ENCODE data around the gene DDB1. TPM values are rescaled to one million over a fixed set of nuclear protein-coding genes. Genes with fewer than 3 reads are reported as not detected.
"Not testable (repeated sequence)": the region's sequence is repeated elsewhere in the genome, so short reads cannot be mapped to it uniquely, and the experiment has no call there.

Gene DDB1
- polyA plus RNA-seq, 3 donors = 222 to 233 (median 226) TPM

DNA sequence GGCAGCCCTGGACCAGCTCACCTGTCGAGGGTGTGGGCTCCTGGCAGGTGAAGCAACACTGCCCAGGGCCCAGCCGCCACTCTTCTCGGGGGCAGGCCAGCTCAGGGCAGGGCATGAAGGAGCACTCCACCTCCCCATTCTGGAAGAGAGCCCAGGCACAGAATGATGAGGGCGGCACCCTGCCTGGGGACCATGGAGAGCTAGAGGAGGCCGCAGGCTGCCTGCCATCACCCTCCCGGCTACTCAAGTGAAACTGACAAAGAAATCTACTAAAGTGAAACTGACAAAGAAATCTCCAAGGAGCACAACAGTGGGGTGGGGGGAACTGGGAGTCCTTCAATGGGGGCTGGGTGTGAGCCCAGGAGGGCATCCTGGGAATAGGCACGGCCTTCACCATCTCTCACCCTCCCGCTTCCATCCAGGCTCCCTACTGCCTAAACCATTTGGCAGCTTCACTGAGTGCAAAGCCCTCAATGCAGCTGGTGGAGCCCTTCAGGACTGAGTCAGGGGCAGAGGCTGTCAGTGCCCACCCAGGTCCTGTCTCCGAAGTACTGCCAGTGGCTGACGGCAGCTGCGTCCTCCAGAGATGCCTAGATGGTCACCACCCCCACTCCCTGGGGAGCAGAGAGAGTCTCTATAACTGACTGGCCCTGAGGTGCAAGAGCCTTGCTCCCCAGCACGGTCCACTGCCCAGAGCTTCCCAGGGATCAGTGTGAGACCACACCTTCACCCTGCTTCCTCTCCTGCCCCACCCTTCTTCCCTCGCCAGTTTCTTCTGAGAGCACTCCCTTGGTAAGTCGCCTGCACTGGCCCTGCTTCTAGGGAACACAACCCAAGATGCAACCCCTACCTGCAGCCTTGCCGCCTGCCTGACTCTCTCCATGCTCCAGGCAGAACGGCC lies 59.5 kb downstream of the DDB1 start:
- no peak for DNase-seq

DNA sequence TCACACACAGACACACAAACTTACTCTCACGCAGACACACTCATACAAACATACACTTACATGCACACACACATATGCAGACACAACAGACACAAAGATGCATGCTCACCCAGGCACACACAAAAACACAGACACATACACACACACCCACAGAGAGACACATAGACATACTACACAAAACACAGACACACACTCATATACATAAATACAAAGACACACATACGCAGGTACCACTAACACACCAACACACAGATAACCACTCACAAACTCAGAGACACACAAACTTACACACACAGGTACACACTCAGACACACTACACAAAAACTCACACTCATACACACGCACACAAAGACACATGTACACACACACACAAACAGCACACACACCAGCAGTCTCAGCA lies 60.2 kb downstream of the DDB1 start:
- no peak for DNase-seq

DNA sequence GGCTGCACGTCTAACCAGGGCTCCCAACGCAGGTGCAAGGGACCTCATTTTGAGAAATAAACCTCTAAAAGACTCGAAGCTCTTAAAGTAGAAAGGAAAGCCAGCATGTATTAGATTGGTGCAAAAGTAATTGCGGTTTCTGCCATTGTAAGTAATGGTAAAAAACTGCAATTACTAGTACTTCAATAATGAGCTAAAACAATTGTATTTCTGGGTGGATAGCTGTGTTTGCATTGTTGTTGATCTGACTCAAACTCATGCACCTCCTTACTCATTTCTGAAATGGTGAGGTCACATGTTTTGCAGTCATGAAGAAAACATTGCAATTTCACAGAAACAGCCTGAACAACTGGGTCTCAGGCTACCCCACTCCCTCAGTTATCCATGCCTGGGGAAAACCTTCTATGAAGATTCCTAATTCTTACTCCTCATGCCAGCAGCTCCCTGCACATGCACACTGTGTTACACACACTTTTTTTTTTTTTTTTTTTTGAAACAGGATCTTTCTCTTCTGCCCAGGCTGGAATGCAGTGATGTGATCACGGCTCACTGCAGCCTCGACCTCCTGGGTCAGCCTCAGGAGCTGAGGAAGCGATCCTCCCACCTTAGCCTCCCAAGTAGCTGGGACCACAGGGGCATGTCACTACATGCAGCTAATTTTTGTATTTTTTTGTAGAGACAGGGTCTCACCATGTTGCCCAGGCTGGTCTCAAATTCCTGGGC lies 62.4 kb downstream of the DDB1 start:
- DNase-seq = no peak

DNA sequence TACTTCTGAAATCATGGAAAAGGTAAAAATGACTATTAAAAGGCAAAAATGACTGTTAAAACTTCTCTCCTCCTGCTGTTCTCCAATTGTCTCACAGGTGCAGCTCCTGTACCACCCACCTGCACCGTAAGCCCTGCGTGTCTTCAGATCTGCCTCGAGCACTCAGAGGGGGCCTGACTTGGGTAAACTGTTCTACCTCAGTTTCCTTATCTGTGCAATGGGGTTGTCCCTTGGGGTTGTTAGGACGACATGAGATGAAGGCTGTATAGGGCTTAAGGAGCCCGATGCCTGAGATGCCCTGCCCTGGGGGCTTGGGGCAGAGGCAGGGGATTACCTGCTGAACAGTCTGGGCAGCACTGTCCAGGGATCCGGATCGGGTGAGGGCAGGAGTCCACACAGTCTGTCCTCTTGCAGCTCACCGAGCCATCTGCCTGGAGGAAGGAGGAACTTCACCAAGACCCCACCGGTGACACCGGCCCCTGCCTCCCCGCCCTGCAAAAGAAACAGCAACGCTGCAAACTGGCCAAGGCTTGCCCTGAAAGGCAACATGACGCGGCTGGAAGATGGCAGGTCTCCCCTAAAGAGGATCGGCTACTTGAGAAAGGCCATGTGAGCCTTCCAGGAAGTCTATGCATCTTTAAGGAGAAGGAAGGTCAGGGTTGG lies 64.2 kb downstream of the DDB1 start:
- DNase-seq = no peak

DNA sequence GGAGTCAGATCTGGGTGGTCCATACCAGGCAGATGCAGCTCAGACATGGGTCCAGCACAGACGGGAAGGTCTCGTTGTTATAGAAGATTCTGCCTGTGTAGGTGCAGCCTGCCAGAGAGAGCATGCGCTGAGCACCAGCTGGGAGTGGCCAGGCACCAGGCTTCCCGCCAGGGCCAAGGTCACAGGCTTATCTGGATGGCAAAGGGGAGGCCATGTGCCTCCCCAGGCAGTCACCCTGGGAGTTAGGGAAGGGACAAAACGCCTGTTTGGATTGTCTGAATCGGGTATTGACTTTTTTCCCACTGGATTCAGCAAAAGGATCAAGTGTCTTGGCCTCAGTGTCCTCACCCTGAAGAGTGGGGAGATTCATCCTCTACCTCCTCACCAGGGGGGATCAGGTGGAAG lies 65.5 kb downstream of the DDB1 start:
- DNase-seq = no peak

DNA sequence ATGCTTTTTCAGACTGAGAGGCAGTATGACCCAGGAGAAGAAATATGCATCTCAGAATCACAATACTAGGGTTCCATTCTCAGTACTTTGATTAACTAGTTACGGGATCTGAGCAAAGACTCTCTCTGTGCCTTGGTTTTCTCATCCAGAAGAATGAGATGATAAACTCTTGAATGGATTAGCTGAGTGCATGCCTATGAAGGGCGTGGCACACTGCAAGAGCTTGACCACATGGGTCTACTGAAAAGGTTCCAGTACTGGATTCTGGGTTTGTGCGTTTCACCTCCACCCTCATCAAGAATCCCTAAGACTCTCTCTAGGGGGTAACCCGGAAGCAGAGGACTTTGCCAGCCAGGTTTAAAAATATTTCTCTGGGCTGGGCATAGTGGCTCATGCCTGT lies 66.3 kb downstream of the DDB1 start:
- no peak for DNase-seq

DNA sequence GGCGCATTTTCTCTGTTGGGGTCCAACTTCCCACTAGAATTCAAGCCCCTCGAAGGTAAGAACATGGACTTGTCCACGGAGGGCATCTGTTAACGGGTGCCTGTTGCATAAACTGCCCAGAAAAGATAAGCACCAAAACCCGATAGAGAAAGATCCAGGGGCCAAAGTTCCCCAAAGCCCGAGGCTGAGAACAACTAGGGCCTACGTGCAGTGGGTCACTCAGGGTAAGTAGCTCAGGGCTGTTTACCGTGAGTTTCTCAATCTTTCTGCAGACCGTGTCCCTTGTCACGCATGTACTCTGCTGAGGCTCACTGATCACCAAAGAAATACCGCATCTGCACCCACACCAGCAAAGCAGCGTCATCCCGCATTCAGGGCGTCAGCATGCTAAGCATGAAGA lies 67.5 kb downstream of the DDB1 start:
- no peak for DNase-seq

DNA sequence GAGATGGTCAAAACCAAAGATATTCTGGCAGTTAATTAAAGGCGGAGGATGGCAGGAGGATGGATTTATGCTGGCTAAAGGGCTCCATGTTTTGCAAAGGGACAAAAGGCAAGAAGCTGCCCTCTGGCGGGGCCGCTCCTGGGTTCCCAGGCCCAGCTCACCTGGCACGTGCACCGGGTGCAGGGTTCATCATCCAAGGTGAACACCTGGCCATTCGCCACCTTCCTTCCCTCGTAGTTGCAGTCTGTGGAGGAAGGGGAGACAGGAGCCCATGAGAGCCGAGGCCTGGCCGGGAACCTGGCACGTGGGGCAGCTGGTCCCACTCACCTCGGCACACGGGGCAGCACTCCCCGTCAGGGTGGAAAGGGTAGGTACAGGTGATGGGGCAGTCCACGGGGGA lies 68.1 kb downstream of the DDB1 start:
- no peak for DNase-seq

DNA sequence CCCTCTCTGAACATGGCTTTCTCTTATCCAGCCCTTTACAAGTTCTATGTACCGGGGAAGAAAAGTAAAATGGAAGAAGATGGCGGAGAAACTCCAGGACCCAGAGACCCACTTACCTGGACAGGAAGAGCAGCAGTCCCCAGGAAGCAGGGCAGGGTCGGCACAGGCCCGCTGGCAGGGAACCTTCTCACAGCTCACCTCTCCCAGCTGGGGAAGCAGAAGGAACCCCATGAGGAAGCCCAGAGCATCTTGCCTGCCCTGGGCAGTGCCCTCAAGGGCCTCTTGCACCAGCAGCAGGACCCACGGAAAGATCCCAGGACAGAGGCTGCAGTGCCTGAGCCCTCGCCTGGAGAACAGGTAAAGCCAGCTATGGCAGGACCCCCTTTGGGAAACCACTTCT lies 68.5 kb downstream of the DDB1 start:
- no peak for DNase-seq

DNA sequence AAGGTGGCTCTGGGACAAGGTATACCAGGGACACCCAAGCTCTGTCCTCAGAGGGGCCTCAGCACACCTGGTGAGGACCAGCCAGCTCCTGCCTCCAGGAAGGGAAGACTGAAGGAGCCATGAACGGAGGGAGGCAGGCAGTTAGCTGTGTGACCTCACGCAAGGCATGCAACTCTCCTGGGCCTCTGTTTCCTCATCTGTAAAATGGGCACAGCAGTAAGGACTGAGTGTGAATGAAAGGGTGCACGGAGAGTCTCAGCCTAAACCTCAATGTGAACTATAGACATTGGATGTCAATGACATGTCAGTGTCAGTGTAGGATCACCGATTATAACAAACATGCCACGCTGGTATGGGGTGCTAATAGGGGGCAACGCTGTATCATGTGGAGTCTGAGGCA lies 73.5 kb downstream of the DDB1 start:
- DNase-seq = no peak

DNA sequence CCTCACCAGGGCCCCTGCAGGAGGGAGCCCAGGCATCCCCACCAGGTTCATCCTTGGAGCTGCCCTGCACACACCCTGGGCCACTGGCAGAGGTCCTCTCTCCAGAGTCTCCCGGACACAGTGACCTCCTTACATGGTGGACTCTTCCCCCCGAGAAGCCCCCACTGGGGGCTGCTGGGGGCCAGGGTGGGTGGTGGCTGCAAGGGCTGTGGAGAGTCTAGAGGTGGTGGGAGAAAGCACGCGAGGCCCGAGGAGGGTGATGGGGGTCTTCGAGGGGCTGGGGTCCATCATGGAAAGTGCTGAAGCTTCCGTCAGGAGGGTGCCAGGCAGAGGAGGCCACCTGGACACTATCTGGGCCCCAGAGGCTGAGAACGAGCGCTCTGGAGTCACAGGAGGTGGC lies 74.4 kb downstream of the DDB1 start:
- DNase-seq = no peak

DNA sequence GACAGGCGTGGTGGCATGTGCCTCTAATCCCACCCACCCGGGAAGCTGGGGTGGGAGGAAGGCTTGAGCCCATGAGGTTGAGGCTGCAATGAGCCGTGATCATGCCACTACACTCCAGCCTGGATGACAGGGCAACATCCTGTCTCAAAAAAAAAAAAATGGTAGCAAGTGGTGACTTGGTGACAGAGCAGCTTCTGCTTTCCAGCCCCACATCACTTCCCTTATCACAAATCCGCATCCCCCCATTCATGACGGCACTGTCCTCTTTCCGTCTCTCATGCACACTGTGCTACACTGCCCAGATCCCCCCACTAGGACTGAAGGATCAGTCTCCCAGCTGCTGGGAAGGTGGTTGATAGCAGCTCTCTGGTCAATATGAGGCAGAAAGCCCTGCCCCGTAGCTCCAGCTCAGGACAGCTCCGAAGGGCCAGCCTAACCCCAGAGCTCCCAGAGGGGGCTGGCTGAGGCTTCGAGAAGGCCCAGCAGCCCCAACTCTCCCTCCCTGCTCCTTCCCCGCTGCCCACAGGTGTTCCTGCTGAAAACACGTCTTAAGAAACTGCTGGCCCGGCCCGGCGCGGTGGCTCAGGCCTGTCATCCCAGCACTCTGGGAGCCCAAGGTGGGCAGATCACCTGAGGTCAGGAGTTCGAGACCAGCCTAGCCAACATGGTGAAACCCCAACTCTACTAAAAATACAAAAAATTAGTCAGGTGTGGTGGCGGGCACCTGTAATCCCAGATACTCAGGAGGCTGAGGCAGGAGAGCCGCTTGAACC lies 76.0 kb downstream of the DDB1 start:
- no peak for DNase-seq

DNA sequence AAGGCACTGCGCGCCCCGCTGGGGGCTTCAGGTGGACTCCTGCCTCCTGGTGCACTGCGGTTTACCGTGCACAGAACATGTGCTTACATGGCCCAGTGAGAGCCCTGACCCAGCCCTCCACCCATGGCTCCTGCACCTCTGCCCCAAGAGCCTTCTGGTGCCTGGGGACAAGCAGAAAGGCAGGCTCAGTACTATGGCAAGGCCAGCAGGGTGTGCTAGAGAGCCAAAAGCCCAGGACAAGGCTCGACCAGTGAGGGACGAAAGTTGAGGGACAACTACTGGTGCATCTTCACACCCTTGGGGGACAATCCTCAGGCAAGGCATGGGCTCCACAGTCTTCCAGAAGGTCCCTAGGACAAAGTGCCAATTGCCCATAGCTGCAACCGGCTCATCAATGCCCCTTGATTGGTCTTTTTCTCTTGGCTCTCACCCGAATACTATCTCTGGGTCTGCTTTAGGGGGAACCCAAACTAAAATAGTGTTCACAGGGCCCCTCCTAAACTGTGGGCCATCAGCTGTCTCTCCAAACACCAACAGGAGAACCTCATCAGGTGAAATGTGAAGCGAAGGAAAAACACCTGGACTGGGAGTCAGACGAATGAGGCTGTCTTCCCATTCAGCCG lies 78.4 kb downstream of the DDB1 start:
- peak; percentile 24 for DNase-seq

DNA sequence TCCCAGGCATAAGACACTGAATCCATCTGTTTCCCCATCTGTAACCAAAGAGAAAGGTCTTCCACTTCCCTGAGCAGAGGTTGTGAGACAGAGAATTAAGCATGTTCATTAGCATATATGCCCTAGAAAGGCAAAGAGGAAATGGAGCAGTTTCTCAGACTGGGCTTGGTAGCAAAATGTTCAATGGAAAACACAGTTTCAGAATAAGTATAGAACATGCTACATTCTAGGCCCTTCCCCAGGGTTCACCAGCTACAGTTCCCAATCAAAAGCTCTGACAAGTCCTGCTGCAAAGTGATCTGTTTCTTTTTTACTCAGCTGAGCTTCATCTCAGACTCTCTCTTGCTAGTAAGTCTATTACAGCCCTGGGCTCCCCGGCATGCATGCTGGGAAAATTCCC lies 80.6 kb downstream of the DDB1 start:
- not testable (repeated sequence) for DNase-seq

DNA sequence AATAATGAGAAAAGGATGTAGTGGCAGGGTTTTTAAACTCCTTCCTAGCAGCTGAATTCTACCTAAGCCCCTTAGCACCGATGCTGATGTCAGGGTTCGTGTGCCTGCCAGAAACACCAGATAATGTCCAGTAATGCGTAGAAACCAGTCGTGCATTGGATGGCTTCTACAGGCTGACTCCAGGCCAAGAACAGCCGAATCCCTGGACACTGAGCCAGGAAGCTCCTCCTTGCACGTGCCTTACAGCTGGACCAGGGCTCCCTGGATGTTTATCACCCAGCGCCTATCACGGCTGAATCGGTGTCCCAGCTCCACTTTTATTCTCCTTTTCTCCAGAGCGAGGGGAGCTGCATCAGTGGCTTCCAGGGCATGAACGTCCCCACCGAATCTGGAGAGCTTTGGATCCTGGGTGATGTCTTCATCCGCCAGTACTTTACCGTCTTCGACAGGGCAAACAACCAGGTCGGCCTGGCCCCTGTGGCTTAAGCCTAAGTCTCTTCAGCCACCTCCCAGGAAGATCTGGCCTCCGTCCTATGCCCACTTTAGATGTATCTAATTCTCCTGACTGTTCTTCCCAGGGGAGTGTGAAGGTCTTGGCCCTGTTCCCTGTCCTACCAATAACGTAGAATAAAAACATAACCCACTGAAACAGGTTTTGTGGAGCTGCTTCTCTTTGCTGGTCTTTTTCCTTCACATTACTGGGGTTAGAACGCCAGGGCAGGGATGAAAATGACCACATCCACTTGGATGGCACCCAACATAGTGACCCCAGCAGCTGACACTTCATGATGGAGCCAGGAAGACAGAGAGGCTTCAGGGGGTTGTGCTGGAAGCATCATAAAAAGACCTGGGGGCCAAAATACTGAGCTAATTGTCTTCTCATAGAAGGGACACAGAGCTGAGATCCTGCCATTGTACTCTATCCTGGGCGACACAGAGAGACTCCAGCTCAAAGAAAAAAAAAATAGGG lies 81.8 kb downstream of the DDB1 start:
- DNase-seq = not testable (repeated sequence)

Other genes with a start within 250 kb of the DDB1 start
- under 1 TPM in 2 of 3 donors, not detected in 1; 0.09 to 0.10 TPM for gene CD5, start 230.6 kb downstream of the DDB1 start, polyA plus RNA-seq (ENCODE audit: insufficient read length in 3 of 3)
- 10 to 100 TPM; 20.7 to 22.6 (median 20.7) TPM for gene VPS37C, start 171.7 kb downstream of the DDB1 start, polyA plus RNA-seq (ENCODE audit: insufficient read length in 3 of 3)
- under 1 TPM in 2 of 3 donors, not detected in 1; 0.30 to 0.51 TPM for gene PGA3, start 129.6 kb downstream of the DDB1 start, polyA plus RNA-seq (ENCODE audit: insufficient read length in 3 of 3)
- gene PGA4, start 110.8 kb downstream of the DDB1 start, polyA plus RNA-seq (ENCODE audit: insufficient read length in 3 of 3) = under 1 TPM; 0.30 to 0.59 (median 0.44) TPM
- under 1 TPM in 2 of 3 donors, not detected in 1; 0.46 to 0.92 TPM for gene PGA5, start 91.9 kb downstream of the DDB1 start, polyA plus RNA-seq (ENCODE audit: insufficient read length in 3 of 3)
- gene VWCE, start 37.8 kb downstream of the DDB1 start, polyA plus RNA-seq (ENCODE audit: insufficient read length in 3 of 3) = 1 to 10 TPM; 2.7 to 5.6 (median 3.5) TPM
- 10 to 100 TPM; 63.4 to 78.1 (median 65.2) TPM for gene TKFC, start 123 bp upstream of the DDB1 start, polyA plus RNA-seq (ENCODE audit: insufficient read length in 3 of 3)
- 10 to 100 TPM; 27.0 to 33.2 (median 32.3) TPM for gene CYB561A3, start 28.8 kb upstream of the DDB1 start, polyA plus RNA-seq (ENCODE audit: insufficient read length in 3 of 3)
- gene TMEM138, start 29.3 kb upstream of the DDB1 start, polyA plus RNA-seq (ENCODE audit: insufficient read length in 3 of 3) = 10 to 100 TPM; 40.6 to 53.6 (median 51.8) TPM
- gene TMEM216, start 59.5 kb upstream of the DDB1 start, polyA plus RNA-seq (ENCODE audit: insufficient read length in 3 of 3) = 10 to 100 TPM; 31.8 to 37.7 (median 34.7) TPM
- gene CPSF7, start 96.9 kb upstream of the DDB1 start, polyA plus RNA-seq (ENCODE audit: insufficient read length in 3 of 3) = 100 to 1,000 TPM in 2 of 3 donors, 10 to 100 TPM in 1; 94.1 to 132 (median 131) TPM
- gene SDHAF2, start 97.0 kb upstream of the DDB1 start, polyA plus RNA-seq (ENCODE audit: insufficient read length in 3 of 3) = 10 to 100 TPM; 41.9 to 45.9 (median 42.1) TPM
- 1 to 10 TPM; 1.2 to 2.3 (median 1.4) TPM for gene LRRC10B, start 175.6 kb upstream of the DDB1 start, polyA plus RNA-seq (ENCODE audit: insufficient read length in 3 of 3)
- gene SYT7, start 248.0 kb upstream of the DDB1 start, polyA plus RNA-seq (ENCODE audit: insufficient read length in 3 of 3) = 1 to 10 TPM; 5.0 to 6.5 (median 5.0) TPM

All from renal pelvis (tissue), 4 donors.